Adipocyte (in vitro differentiated cells): ENCODE results near the gene FIBCD1.
"Not testable (repeated sequence)": the region's sequence is repeated elsewhere in the genome, so short reads cannot be mapped to it uniquely, and the experiment has no call there.

Source experiments
- DNase-seq: peaks from one replicate; pipeline ENCODE4 v3.0.0-alpha.2; 2015; ENCODE audit warnings: low read depth
- H3K27me3 ChIP-seq: replicated peaks from 2 replicates; pipeline ENCODE4 v1.7.0; 2013; ENCODE audit warnings: mild to moderate bottlenecking, low read length, moderate library complexity; ENCODE audit not compliant: control insufficient read depth, insufficient read depth
- H3K36me3 ChIP-seq: 2 replicates; pipeline ENCODE4 v1.7.0; 2013; ENCODE audit warnings: low read length, mild to moderate bottlenecking, moderate library complexity; ENCODE audit not compliant: control insufficient read depth, insufficient read depth, severe bottlenecking
- H3K4me1 ChIP-seq: 2 replicates; pipeline ENCODE4 v1.7.0; 2013; ENCODE audit warnings: mild to moderate bottlenecking, low read length, moderate library complexity; ENCODE audit not compliant: control insufficient read depth, insufficient read depth
- H3K4me3 ChIP-seq: 2 replicates; pipeline ENCODE4 v1.7.0; 2013; ENCODE audit warnings: mild to moderate bottlenecking, low read length, moderate library complexity
- H3K9ac ChIP-seq: 2 replicates; pipeline ENCODE4 v1.7.0; 2013; ENCODE audit warnings: mild to moderate bottlenecking, low read length, moderate library complexity
- H3K9me3 ChIP-seq: 2 replicates; pipeline ENCODE4 v1.7.0; 2013; ENCODE audit warnings: mild to moderate bottlenecking, low read length, moderate library complexity; ENCODE audit not compliant: control insufficient read depth

The FIBCD1 gene

GRCh38 chr9:130959809-130960334, 20.8 kb upstream of the FIBCD1 start:
- Histone ChIP-seq H3K27me3 (peaks cover 20% of the 10 kb centered on the region), H3K9ac (no peak overlapping the region), H3K9me3 (peaks cover 4% of the 10 kb centered on the region), H3K36me3 (no peaks in the 10 kb centered on the region), H3K4me1 (peaks cover 12% of the 10 kb centered on the region), H3K4me3 (no peak overlapping the region)
- DNase-seq: no peak

- H3K9ac ChIP-seq, H3K4me3 ChIP-seq, H3K36me3 ChIP-seq, DNase-seq, H3K9me3 ChIP-seq: not testable (repeated sequence)
- Histone ChIP-seq H3K4me1 (peaks cover 12% of the 10 kb centered on the region), H3K27me3 (peaks cover 26% of the 10 kb centered on the region)
Observed at GRCh38 chr9:130958564-130958963, 19.5 kb upstream of the FIBCD1 start.

- DNase-seq: no peak
- Histone ChIP-seq H3K9ac (no peak overlapping the region), H3K4me1 (peaks cover 8% of the 10 kb centered on the region), H3K9me3 (peaks cover 5% of the 10 kb centered on the region), H3K36me3 (no peaks in the 10 kb centered on the region), H3K4me3 (no peak overlapping the region), H3K27me3 (peaks cover 31% of the 10 kb centered on the region)
Observed at GRCh38 chr9:130957451-130958203, 18.6 kb upstream of the FIBCD1 start.

GRCh38 chr9:130956636-130957450, 17.8 kb upstream of the FIBCD1 start:
- H3K36me3 ChIP-seq: no peaks in the 10 kb centered on the region

GRCh38 chr9:130955947-130956621, 17.0 kb upstream of the FIBCD1 start:
- no peaks in the 10 kb centered on the region for H3K4me1 ChIP-seq
- no peak overlapping the region for H3K4me3 ChIP-seq
- DNase-seq: no peak
- H3K27me3 ChIP-seq: peaks cover 32% of the 10 kb centered on the region
- H3K9ac ChIP-seq: no peak overlapping the region
- H3K9me3 ChIP-seq: peaks cover 6% of the 10 kb centered on the region
- H3K36me3 ChIP-seq: no peaks in the 10 kb centered on the region

More at GRCh38 chr9:130956636-130957450, 17.8 kb upstream of the FIBCD1 start:
- no peak overlapping the region for H3K4me3 ChIP-seq
- H3K27me3 ChIP-seq: peaks cover 29% of the 10 kb centered on the region
- H3K4me1 ChIP-seq: peaks cover 2% of the 10 kb centered on the region
- H3K9me3 ChIP-seq: peaks cover 6% of the 10 kb centered on the region
- no peak for DNase-seq
- H3K9ac ChIP-seq: no peak overlapping the region

- not testable (repeated sequence) for H3K36me3 ChIP-seq, H3K9ac ChIP-seq, H3K4me1 ChIP-seq, H3K4me3 ChIP-seq, DNase-seq, H3K9me3 ChIP-seq
- H3K27me3 ChIP-seq: peaks cover 39% of the 10 kb centered on the region
Observed at GRCh38 chr9:130954925-130955324, 15.9 kb upstream of the FIBCD1 start.

GRCh38 chr9:130954317-130954716, 15.3 kb upstream of the FIBCD1 start:
- Histone ChIP-seq H3K36me3 (no peaks in the 10 kb centered on the region), H3K27me3 (peaks cover 43% of the 10 kb centered on the region), H3K4me1 (no peaks in the 10 kb centered on the region), H3K4me3 (no peak overlapping the region), H3K9ac (no peak overlapping the region), H3K9me3 (peaks cover 14% of the 10 kb centered on the region)
- DNase-seq: no peak

GRCh38 chr9:130952065-130952762, 13.2 kb upstream of the FIBCD1 start:
- H3K4me1 ChIP-seq: no peaks in the 10 kb centered on the region
- no peak overlapping the region for H3K9ac ChIP-seq
- H3K36me3 ChIP-seq: no peaks in the 10 kb centered on the region
- H3K27me3 ChIP-seq: peaks cover 58% of the 10 kb centered on the region
- DNase-seq: no peak
- no peak overlapping the region for H3K4me3 ChIP-seq
- H3K9me3 ChIP-seq: peaks cover 14% of the 10 kb centered on the region

- Histone ChIP-seq H3K4me3 (no peak overlapping the region), H3K27me3 (peaks cover 51% of the 10 kb centered on the region), H3K9me3 (peaks cover 14% of the 10 kb centered on the region), H3K9ac (no peak overlapping the region), H3K4me1 (no peaks in the 10 kb centered on the region), H3K36me3 (no peaks in the 10 kb centered on the region)
- no peak for DNase-seq
Observed at GRCh38 chr9:130950039-130950311, 10.9 kb upstream of the FIBCD1 start.

- H3K4me3 ChIP-seq: no peak overlapping the region
Observed at GRCh38 chr9:130949188-130950038, 10.4 kb upstream of the FIBCD1 start.

More at GRCh38 chr9:130949188-130950038, 10.4 kb upstream of the FIBCD1 start:
- H3K9me3 ChIP-seq: peaks cover 14% of the 10 kb centered on the region
- no peak for DNase-seq
- H3K27me3 ChIP-seq: peaks cover 50% of the 10 kb centered on the region
- H3K36me3 ChIP-seq: no peaks in the 10 kb centered on the region
- H3K9ac ChIP-seq: no peak overlapping the region
- no peaks in the 10 kb centered on the region for H3K4me1 ChIP-seq
